ENCODE measurements around the gene ALK.

DNA sequence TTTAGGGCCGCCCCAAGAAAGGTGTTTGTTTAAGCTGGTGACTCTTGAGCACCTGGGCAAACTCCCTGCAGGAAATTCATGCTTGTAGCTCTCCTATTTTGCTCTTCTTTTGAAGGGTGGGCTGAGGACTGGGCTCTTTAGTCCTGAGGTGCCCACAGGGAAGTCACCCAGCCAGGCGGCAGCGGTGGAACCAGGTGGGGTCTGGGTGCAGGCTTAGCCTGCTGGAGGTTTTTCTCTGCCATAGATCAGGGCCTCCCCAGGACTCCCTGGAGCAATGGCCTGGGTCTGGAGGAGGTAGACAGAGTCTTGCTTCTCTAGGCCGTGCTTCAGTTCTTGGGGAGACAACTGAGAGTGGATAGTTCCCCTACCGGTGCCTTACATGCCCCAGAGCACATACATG, 706.3 kb downstream of the ALK start:
- no peak for TF ChIP-seq ZFX (IDR thresholded peaks at IDR 0.05)
- no peak for TF ChIP-seq CTCF (conservative IDR thresholded peaks at IDR 0.05)
